ENCODE measurements around the gene FLII.
A peak's percentile ranks its signal among the peaks of the same experiment; 100 is the strongest.

Gene FLII

GRCh38 chr17:18260332-18261145 is 2.0 kb upstream of the FLII start, which contains the start of gene MIEF2:
MIEF2 (plus strand) TSS chr17:18260662; CDS start chr17:18262721, 2,059 bp downstream.
- H3K4me3 ChIP-seq (ENCODE audit: low read depth, low read length), result peak within 1 kb of the TSS; percentile 97
- TF ChIP-seq CTCF (conservative IDR thresholded peaks at IDR 0.05; ENCODE audit: low read depth, low read length), result no peak
- DNase-seq (ENCODE audit: low read depth), result peak; percentile 96

DNA sequence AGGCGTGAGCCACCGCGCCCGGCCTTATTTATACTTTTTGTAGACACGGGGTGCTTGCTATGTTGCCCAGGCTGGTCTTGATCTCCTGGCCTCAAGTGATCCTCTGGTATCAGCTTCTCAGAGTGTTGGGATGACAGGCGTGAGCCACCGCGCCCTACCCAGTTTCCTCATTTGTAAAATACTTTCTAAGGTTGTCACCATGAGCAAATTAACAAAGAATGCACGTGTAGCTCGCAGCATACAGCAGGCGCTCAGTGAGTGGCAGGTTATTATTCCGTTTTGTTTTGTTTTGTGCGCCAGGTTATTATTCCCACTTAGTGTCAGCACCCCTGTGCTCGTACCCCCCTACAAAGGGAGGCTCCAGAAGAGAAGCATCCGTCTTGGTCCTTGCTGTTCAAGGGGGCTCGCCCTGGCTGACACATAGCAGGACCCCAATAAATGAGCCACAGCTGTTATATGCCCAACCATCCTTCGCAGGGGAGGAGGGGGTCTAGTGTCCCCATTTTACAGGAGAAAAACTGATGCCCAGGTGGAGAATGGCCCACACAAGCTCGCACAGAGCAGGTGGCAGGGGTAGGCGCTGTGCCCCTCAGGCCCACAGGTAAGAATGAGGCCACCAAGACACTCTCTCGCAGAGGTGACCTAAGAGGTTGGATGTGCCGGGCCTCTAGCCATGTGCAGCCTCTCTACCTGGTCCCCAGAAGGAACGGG is 1.2 kb upstream of the FLII start:
- peak overlapping the region; percentile 47 for H3K4me3 ChIP-seq (ENCODE audit: low read depth, low read length)
- no peak for TF ChIP-seq CTCF (conservative IDR thresholded peaks at IDR 0.05; ENCODE audit: low read depth, low read length)
- no peak for DNase-seq (ENCODE audit: low read depth)

- DNase-seq (ENCODE audit: low read depth), result peak; percentile 29
- no peak for TF ChIP-seq CTCF (conservative IDR thresholded peaks at IDR 0.05; ENCODE audit: low read depth, low read length)
- H3K4me3 ChIP-seq (ENCODE audit: low read depth, low read length), result peak overlapping the region; percentile 90
These were observed 569 bp downstream of the FLII start for GRCh38 chr17:18257982-18258355.

- peak overlapping the region; percentile 90 for H3K4me3 ChIP-seq (ENCODE audit: low read depth, low read length)
- no peak for TF ChIP-seq CTCF (conservative IDR thresholded peaks at IDR 0.05; ENCODE audit: low read depth, low read length)
- DNase-seq (ENCODE audit: low read depth), result peak; percentile 35
These were observed 1.1 kb downstream of the FLII start for GRCh38 chr17:18257268-18257981.

DNA sequence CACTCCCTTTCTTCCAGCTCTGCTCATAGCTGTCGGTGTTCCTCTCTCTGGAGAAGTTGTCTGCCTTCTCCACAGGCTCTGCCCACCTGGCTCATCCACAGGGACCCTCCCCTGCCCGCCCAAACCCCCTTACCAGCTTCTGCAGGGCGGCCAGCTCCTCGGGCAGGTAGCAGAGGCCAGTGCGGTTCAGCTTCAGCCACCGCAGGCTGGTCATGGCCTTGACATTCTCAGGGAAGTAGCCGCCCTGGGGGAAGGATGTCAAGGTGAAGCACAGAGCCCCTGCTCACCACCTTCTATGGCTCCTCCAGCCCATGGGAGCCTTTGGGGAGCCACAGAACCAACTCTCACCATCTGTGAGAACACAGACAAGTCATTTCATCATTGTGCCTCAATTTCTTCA is 1.8 kb downstream of the FLII start:
- no peak overlapping the region for H3K4me3 ChIP-seq (ENCODE audit: low read depth, low read length)
- no peak for TF ChIP-seq CTCF (conservative IDR thresholded peaks at IDR 0.05; ENCODE audit: low read depth, low read length)
- no peak for DNase-seq (ENCODE audit: low read depth)

GRCh38 chr17:18256351-18256750 is 2.2 kb downstream of the FLII start:
- H3K4me3 ChIP-seq (ENCODE audit: low read depth, low read length), result no peak overlapping the region
- no peak for TF ChIP-seq CTCF (conservative IDR thresholded peaks at IDR 0.05; ENCODE audit: low read depth, low read length)
- DNase-seq (ENCODE audit: low read depth), result no peak

Measured in choroid plexus epithelial cell (primary cell).